IMR-90 (cell line): ENCODE data around the gene RBMS3. TPM values are rescaled to one million over a fixed set of nuclear protein-coding genes. Genes with fewer than 3 reads are reported as not detected.

Source experiments
- ATAC-seq: fragments of 200-7000 bp; cut with Tn5 transposase; 2 replicates; pipeline ENCODE4 v1.9.1; 2020; ENCODE audit warnings: low read depth, mild to moderate bottlenecking, moderate library complexity
- BruUV-seq: library from RNA; stranded (reverse); fragments of 400-500 nt; replicated peaks from 2 replicates; lab custom pipeline; 2021; lab: Mats Ljungman, UMichigan
- CTCF ChIA-PET: fragments of 300-600 bp; formaldehyde crosslinking; extraction: SDS; loops from one replicate; lab custom pipeline; 2021; ENCODE audit warnings: antibody characterized with exemption; lab: Yijun Ruan, JAX
- POLR2A ChIA-PET: fragments of 300-600 bp; sonication (Branson Sonifier 250); formaldehyde crosslinking; loops from one replicate; lab custom pipeline; 2022; ENCODE audit warnings: antibody characterized with exemption; ENCODE audit not compliant: unreplicated experiment; lab: Charles Lee
- DNase-seq: peaks from one replicate; pipeline ENCODE4 v3.0.0; 2013
- H2AFZ ChIP-seq: replicated peaks from 2 replicates; pipeline ENCODE3; 2013; ENCODE audit warnings: low read length, mild to moderate bottlenecking; ENCODE audit not compliant: poor library complexity
- H2AK5ac ChIP-seq: 2 replicates; pipeline ENCODE4 v1.6.1; 2013; ENCODE audit warnings: low read depth, low read length, inconsistent platforms
- H2AK9ac ChIP-seq: replicated peaks from 2 replicates; pipeline ENCODE3; 2013; ENCODE audit warnings: mild to moderate bottlenecking, low read depth, low read length, moderate library complexity; ENCODE audit not compliant: poor library complexity
- H2BK120ac ChIP-seq: 2 replicates; pipeline ENCODE4 v1.6.1; 2013; ENCODE audit warnings: low read depth, low read length, inconsistent platforms
- H2BK15ac ChIP-seq: 3 replicates; pipeline ENCODE4 v1.6.1; 2013; ENCODE audit warnings: low read depth, low read length, inconsistent platforms
- H2BK20ac ChIP-seq: 2 replicates; pipeline ENCODE4 v1.6.1; 2013; ENCODE audit warnings: low read depth, mild to moderate bottlenecking, inconsistent platforms, low read length, moderate library complexity
- H2BK5ac ChIP-seq: 2 replicates; pipeline ENCODE4 v1.6.1; 2013; ENCODE audit warnings: mild to moderate bottlenecking, low read depth, low read length, inconsistent platforms; ENCODE audit not compliant: poor library complexity, severe bottlenecking
- H3K14ac ChIP-seq: replicated peaks from 2 replicates; pipeline ENCODE4 v1.6.1; 2013; ENCODE audit warnings: low read depth, low read length, inconsistent platforms
- H3K18ac ChIP-seq: 2 replicates; pipeline ENCODE4 v1.6.1; 2013; ENCODE audit warnings: low read depth, low read length, control low read depth
- H3K23ac ChIP-seq: 2 replicates; pipeline ENCODE4 v1.6.1; 2013; ENCODE audit warnings: low read depth, low read length, inconsistent platforms
- H3K27ac ChIP-seq: 2 replicates; pipeline ENCODE4 v1.5.1; 2013; ENCODE audit warnings: mild to moderate bottlenecking, control low read depth, low read length; ENCODE audit not compliant: insufficient read depth
- H3K27me3 ChIP-seq: 2 replicates; pipeline ENCODE4 v1.6.1; 2013; ENCODE audit warnings: low read length; ENCODE audit not compliant: control insufficient read depth, insufficient read depth
- H3K36me3 ChIP-seq: 2 replicates; pipeline ENCODE4 v1.6.1; 2013; ENCODE audit warnings: low read length, mixed read lengths; ENCODE audit not compliant: control insufficient read depth, insufficient read depth
- H3K4ac ChIP-seq: 2 replicates; pipeline ENCODE4 v1.6.1; 2013; ENCODE audit warnings: low read depth, low read length, inconsistent platforms
- H3K4me1 ChIP-seq: 2 replicates; pipeline ENCODE4 v1.6.1; 2013; ENCODE audit warnings: low read length, mixed read lengths; ENCODE audit not compliant: control insufficient read depth, insufficient read depth
- H3K4me2 ChIP-seq: 2 replicates; pipeline ENCODE4 v1.6.1; 2013; ENCODE audit warnings: low read depth, mild to moderate bottlenecking, control low read depth, low read length, moderate library complexity
- H3K4me3 ChIP-seq: 2 replicates; pipeline ENCODE4 v1.5.1; 2013; ENCODE audit warnings: low read depth, mild to moderate bottlenecking, control low read depth, low read length, moderate library complexity; ENCODE audit not compliant: insufficient read depth
- H3K56ac ChIP-seq: 2 replicates; pipeline ENCODE4 v1.6.1; 2013; ENCODE audit warnings: low read length, inconsistent platforms; ENCODE audit not compliant: insufficient read depth; ENCODE audit errors: extremely low read depth
- H3K79me1 ChIP-seq, 2 experiments: 2 replicates each; pipeline ENCODE4 v1.6.1; 2013; ENCODE audit warnings: low read length in 2 of 2, inconsistent platforms in 1 of 2, low read depth in 1 of 2
- H3K9ac ChIP-seq: 2 replicates; pipeline ENCODE4 v1.6.1; 2013; ENCODE audit warnings: low read depth, low read length, control low read depth
- H3K9me1 ChIP-seq: 2 replicates; pipeline ENCODE4 v1.6.1; 2013; ENCODE audit warnings: low read length, inconsistent platforms; ENCODE audit not compliant: insufficient read depth
- H3K9me3 ChIP-seq: 2 replicates; pipeline ENCODE4 v1.6.1; 2013; ENCODE audit warnings: low read length; ENCODE audit not compliant: control insufficient read depth, insufficient read depth
- H4K20me1 ChIP-seq: 2 replicates; pipeline ENCODE4 v1.6.1; 2013; ENCODE audit warnings: low read length, inconsistent platforms; ENCODE audit not compliant: insufficient read depth
- H4K5ac ChIP-seq: 2 replicates; pipeline ENCODE4 v1.6.1; 2013; ENCODE audit warnings: mild to moderate bottlenecking, low read depth, low read length, control low read depth
- H4K8ac ChIP-seq, 2 experiments: 2 replicates each; pipeline ENCODE4 v1.6.1; 2013; ENCODE audit warnings: low read depth in 2 of 2, low read length in 2 of 2, control low read depth in 1 of 2, inconsistent platforms in 1 of 2
- H4K91ac ChIP-seq: 2 replicates; pipeline ENCODE4 v1.6.1; 2013; ENCODE audit warnings: low read depth, low read length, inconsistent platforms; ENCODE audit not compliant: insufficient read depth
- BHLHE40 ChIP-seq: fragments of 150-350 bp; IDR thresholded peaks from 2 replicates; pipeline ENCODE4 v1.6.1; 2016; ENCODE audit warnings: mild to moderate bottlenecking, low read depth, low read length
- CEBPB ChIP-seq: IDR thresholded peaks from 2 replicates; pipeline ENCODE4 v1.6.1; 2012; ENCODE audit warnings: low read depth, low read length, improper control_type of control experiment
- ELK1 ChIP-seq: fragments of 150-350 bp; IDR thresholded peaks from 2 replicates; pipeline ENCODE4 v1.6.1; 2016; ENCODE audit warnings: low read depth, mild to moderate bottlenecking, low read length, moderate library complexity, borderline replicate concordance
- MAFK ChIP-seq: IDR thresholded peaks from 2 replicates; pipeline ENCODE4 v1.6.1; 2012; ENCODE audit warnings: low read depth, low read length, improper control_type of control experiment
- MXI1 ChIP-seq: IDR thresholded peaks from 2 replicates; pipeline ENCODE4 v1.6.1; 2012; ENCODE audit warnings: low read depth, mild to moderate bottlenecking, low read length, moderate library complexity, borderline replicate concordance
- RAD21 ChIP-seq: IDR thresholded peaks from 2 replicates; pipeline ENCODE4 v1.6.1; 2012; ENCODE audit warnings: low read length, improper control_type of control experiment
- WGBS, 2 experiments: methylation state at CpG; one replicate each; pipeline versions ENCODE4 v1.1.5 to v1.1.7; 2013; ENCODE audit warnings: missing lambda C conversion rate in 2 of 2; ENCODE audit not compliant: insufficient read length in 1 of 2; ENCODE audit errors: extremely low coverage in 2 of 2; 5-methylcytosine and 5-hydroxymethylcytosine counted together
- dilution Hi-C: fragments of 300-500 bp; cut with HindIII; formaldehyde crosslinking; loops from one replicate; pipeline ENCODE4 v1.14.3; 2018; ENCODE audit warnings: low sequenced_read_pairs; ENCODE audit not compliant: unreplicated experiment
- in situ Hi-C: fragments of 300-500 bp; cut with MboI; formaldehyde crosslinking; loops from 3 replicates; pipeline ENCODE4 v1.14.3; 2019; ENCODE audit warnings: low sequenced_read_pairs, inconsistent platforms, mixed read lengths
- intact Hi-C: fragments of 100-400 bp; cut with micrococcal nuclease; formaldehyde crosslinking; loops from 2 replicates; pipeline ENCODE4 v1.10.0; 2022
- polyA plus RNA-seq, 3 experiments: library from polyadenylated mRNA; depleted of rRNA; stranded (reverse); fragments of >200 nt; gene quantifications; 2 replicates each; pipeline ENCODE4 v1.2.3, GENCODE V29; 2012; ENCODE audit warnings: low replicate concordance in 1 of 3
- total RNA-seq: library from RNA; depleted of rRNA; stranded (reverse); fragments of >200 nt; gene quantifications from 2 replicates; pipeline ENCODE4 v1.2.3, GENCODE V29; 2012

Gene RBMS3
- total and polyA plus RNA-seq, 2 of the 4 experiments (the other 2 are of a cell fraction) = 15.2 to 127 TPM

- no peak overlapping the region for H3K9ac ChIP-seq
- no peak overlapping the region for H2BK15ac ChIP-seq
- dilution Hi-C loops (no loop called here), intact Hi-C loops (no loop called here), in situ Hi-C loops (no loop called here)
- no CpG with 5 or more reads among the region's 1 CpG for WGBS, 2 experiments
- H2BK120ac ChIP-seq = no peak overlapping the region
- no peak overlapping the region for H3K4me3 ChIP-seq
- no peaks in the 10 kb centered on the region for H3K9me3 ChIP-seq
- no peak overlapping the region for H3K18ac ChIP-seq
- H4K8ac ChIP-seq = peak overlapping the region in 1 of 2 experiments; percentile 57; a peak in 1 of 4 replicates
- H4K91ac ChIP-seq = no peak overlapping the region
- CTCF ChIA-PET = interaction anchor here (0.7 kb wide), 1 partner anchor 58 kb away, joined by 3 read pairs; no protein-coding TSS in a partner anchor
- POLR2A ChIA-PET = no interaction called here
- H3K4ac ChIP-seq = no peak overlapping the region
- no peaks in the 10 kb centered on the region for H3K27me3 ChIP-seq
- DNase-seq (peak; percentile 46), ATAC-seq (peak; percentile 49)
- H3K14ac ChIP-seq = no peak overlapping the region
- no peak overlapping the region for H4K5ac ChIP-seq
- TF ChIP-seq MAFK (no peak), ELK1 (no peak), CEBPB (peak; percentile 78), MXI1 (no peak), RAD21 (no peak), BHLHE40 (no peak)
- peak overlapping the region; percentile 34 for H2BK5ac ChIP-seq
- no peak overlapping the region for H2AK9ac ChIP-seq
- H4K20me1 ChIP-seq = no peaks in the 10 kb centered on the region
- H2BK20ac ChIP-seq = no peak overlapping the region
- H3K27ac ChIP-seq = no peak overlapping the region
- no peak overlapping the region for H2AK5ac ChIP-seq
- peaks cover 8 to 13% of the 10 kb centered on the region in 2 experiments; a peak in 3 of 4 replicates for H3K79me1 ChIP-seq
- H3K23ac ChIP-seq = no peak overlapping the region
- no peak overlapping the region for H2AFZ ChIP-seq
- H3K4me2 ChIP-seq = peak overlapping the region; percentile 32; the same call in 1 of the 2 replicates
- no peak overlapping the region for H3K56ac ChIP-seq
- H3K9me1 ChIP-seq = no peaks in the 10 kb centered on the region
- BruUV-seq = no TSS peak
- H3K36me3 ChIP-seq = no peaks in the 10 kb centered on the region
- H3K4me1 ChIP-seq = no peaks in the 10 kb centered on the region
These were observed 313.4 kb downstream of the RBMS3 start for GRCh38 chr3:29594261-29594660.
